ENCODE measurements around the gene SPP2.
A peak's percentile ranks its signal among the peaks of the same experiment; 100 is the strongest.

SPP2 gene

GRCh38 chr2:234029150-234029733, 21.3 kb upstream of the SPP2 start:
- no peak overlapping the region for H3K4me3 ChIP-seq (ENCODE audit: low read length)
- H3K4me2 ChIP-seq (ENCODE audit: low read depth, low read length) = no peak overlapping the region
- peaks cover 24% of the 10 kb centered on the region for H3K4me1 ChIP-seq (ENCODE audit: low read length)
- H3K27me3 ChIP-seq (replicated peaks; ENCODE audit: insufficient read depth, low read length) = no peaks in the 10 kb centered on the region
- no peaks in the 10 kb centered on the region for H3K9me3 ChIP-seq (replicated peaks; ENCODE audit: insufficient read depth, low read length)
- TF ChIP-seq EZH2 (optimal IDR thresholded peaks at IDR 0.05; ENCODE audit: low read depth, low read length) = no peak
- no peak for TF ChIP-seq CTCF (IDR thresholded peaks at IDR 0.05; ENCODE audit: low read length)
- TF ChIP-seq EZH2phosphoT487 (IDR thresholded peaks at IDR 0.05; ENCODE audit: low read length) = no peak
- H3K79me2 ChIP-seq (ENCODE audit: low read length) = no peaks in the 10 kb centered on the region
- H3F3A ChIP-seq (ENCODE audit: insufficient read depth, low read length) = peaks cover 6% of the 10 kb centered on the region; the same call in 1 of the 2 replicates
- H4K20me1 ChIP-seq (ENCODE audit: insufficient read depth, low read length) = no peaks in the 10 kb centered on the region
- H3K27ac ChIP-seq (ENCODE audit: low read length) = no peak overlapping the region
- no peaks in the 10 kb centered on the region for H3K36me3 ChIP-seq (replicated peaks; ENCODE audit: insufficient read depth, low read length)
- no peaks in the 10 kb centered on the region for H3K9me2 ChIP-seq (replicated peaks; ENCODE audit: insufficient read depth, low read length)
- DNase-seq = no peak
- no peak overlapping the region for H3K9ac ChIP-seq (ENCODE audit: low read length)
- no peak overlapping the region for H2AFZ ChIP-seq (ENCODE audit: low read length)

- H3K9me3 ChIP-seq (replicated peaks; ENCODE audit: insufficient read depth, low read length) = no peaks in the 10 kb centered on the region
These were observed 19.3 kb upstream of the SPP2 start for GRCh38 chr2:234031207-234031606.

GRCh38 chr2:234032279-234032856, 18.1 kb upstream of the SPP2 start:
- Histone ChIP-seq H3K9me3 (replicated peaks; ENCODE audit: insufficient read depth, low read length) (no peaks in the 10 kb centered on the region; the same call in 1 of the 2 replicates), H3K9me2 (replicated peaks; ENCODE audit: insufficient read depth, low read length) (no peaks in the 10 kb centered on the region), H3K36me3 (replicated peaks; ENCODE audit: insufficient read depth, low read length) (no peaks in the 10 kb centered on the region), H3K79me2 (ENCODE audit: low read length) (no peaks in the 10 kb centered on the region), H4K20me1 (ENCODE audit: insufficient read depth, low read length) (no peaks in the 10 kb centered on the region), H3K4me2 (ENCODE audit: low read depth, low read length) (no peak overlapping the region), H3K4me3 (ENCODE audit: low read length) (no peak overlapping the region), H3K27me3 (replicated peaks; ENCODE audit: insufficient read depth, low read length) (no peaks in the 10 kb centered on the region), H3K27ac (ENCODE audit: low read length) (no peak overlapping the region), H3F3A (ENCODE audit: insufficient read depth, low read length) (no peaks in the 10 kb centered on the region), H3K9ac (ENCODE audit: low read length) (no peak overlapping the region), H3K4me1 (ENCODE audit: low read length) (peaks cover 9% of the 10 kb centered on the region), H2AFZ (ENCODE audit: low read length) (0 out of 2 replicates have a peak overlapping the region, but pooled peaks have one; percentile 53)
- no peak for TF ChIP-seq EZH2 (optimal IDR thresholded peaks at IDR 0.05; ENCODE audit: low read depth, low read length)
- TF ChIP-seq EZH2phosphoT487 (IDR thresholded peaks at IDR 0.05; ENCODE audit: low read length) = no peak
- TF ChIP-seq CTCF (IDR thresholded peaks at IDR 0.05; ENCODE audit: low read length) = no peak
- DNase-seq = no peak

More at GRCh38 chr2:234031207-234031606, 19.3 kb upstream of the SPP2 start:
- Histone ChIP-seq H3K4me2 (ENCODE audit: low read depth, low read length) (no peak overlapping the region), H3K4me3 (ENCODE audit: low read length) (no peak overlapping the region), H3K79me2 (ENCODE audit: low read length) (no peaks in the 10 kb centered on the region), H3K27ac (ENCODE audit: low read length) (no peak overlapping the region), H3K4me1 (ENCODE audit: low read length) (peaks cover 13% of the 10 kb centered on the region), H3F3A (ENCODE audit: insufficient read depth, low read length) (no peaks in the 10 kb centered on the region), H3K9me2 (replicated peaks; ENCODE audit: insufficient read depth, low read length) (no peaks in the 10 kb centered on the region), H2AFZ (ENCODE audit: low read length) (no peak overlapping the region), H3K36me3 (replicated peaks; ENCODE audit: insufficient read depth, low read length) (no peaks in the 10 kb centered on the region), H3K9ac (ENCODE audit: low read length) (no peak overlapping the region), H3K27me3 (replicated peaks; ENCODE audit: insufficient read depth, low read length) (no peaks in the 10 kb centered on the region), H4K20me1 (ENCODE audit: insufficient read depth, low read length) (no peaks in the 10 kb centered on the region)
- no peak for TF ChIP-seq CTCF (IDR thresholded peaks at IDR 0.05; ENCODE audit: low read length)
- no peak for TF ChIP-seq EZH2 (optimal IDR thresholded peaks at IDR 0.05; ENCODE audit: low read depth, low read length)
- no peak for DNase-seq

Data from MM.1S (cell line).